WTC11 (cell line): ENCODE results near the gene MAPK12. TPM values are rescaled to one million over a fixed set of nuclear protein-coding genes. Genes with fewer than 3 reads are reported as not detected.

Experiments used
- ATAC-seq: fragments of 200-7000 bp; cut with Tn5 transposase; 2 replicates; pipeline ENCODE4 v1.10.0; 2021; ENCODE audit warnings: mild to moderate bottlenecking, moderate library complexity
- CTCF ChIA-PET: fragments of 300-600 bp; sonication (Branson Sonifier 250); formaldehyde crosslinking; loops from one replicate; lab custom pipeline; 2021; ENCODE audit warnings: antibody characterized with exemption; lab: Charles Lee
- POLR2A ChIA-PET: fragments of 350-600 bp; sonication (Branson Sonifier 250); formaldehyde crosslinking; loops from one replicate; lab custom pipeline; 2021; ENCODE audit warnings: antibody characterized with exemption; lab: Charles Lee
- DNase-seq: peaks from one replicate; pipeline ENCODE4 v3.0.0; 2021; ENCODE audit warnings: low spot score
- H3K27ac Mint-ChIP-seq: 2 replicates; pipeline ENCODE4 v1.8.0; 2021; ENCODE audit warnings: mixed read lengths
- H3K27me3 Mint-ChIP-seq: 2 replicates; pipeline ENCODE4 v1.8.0; 2021; ENCODE audit warnings: low read depth, mild to moderate bottlenecking, moderate library complexity, mixed read lengths
- H3K36me3 Mint-ChIP-seq: 2 replicates; pipeline ENCODE4 v1.8.0; 2021; ENCODE audit warnings: mixed read lengths
- H3K4me1 Mint-ChIP-seq: 2 replicates; pipeline ENCODE4 v1.8.0; 2022; ENCODE audit warnings: mixed read lengths
- H3K4me3 Mint-ChIP-seq: 2 replicates; pipeline ENCODE4 v1.8.0; 2021; ENCODE audit warnings: mild to moderate bottlenecking, moderate library complexity, mixed read lengths
- H3K9me3 Mint-ChIP-seq: 2 replicates; pipeline ENCODE4 v1.8.0; 2021; ENCODE audit warnings: mixed read lengths
- ATF3 ChIP-seq: sonication (generic); formaldehyde crosslinking; conservative IDR thresholded peaks from 2 replicates; pipeline ENCODE4 v1.8.1; 2022; ENCODE audit warnings: mild to moderate bottlenecking, missing genetic modification reagents
- E2F4 ChIP-seq: sonication (generic); formaldehyde crosslinking; IDR thresholded peaks from 2 replicates; pipeline ENCODE4 v1.8.1; 2022; ENCODE audit warnings: low read depth, mild to moderate bottlenecking, moderate library complexity, missing genetic modification reagents, borderline replicate concordance
- ELF4 ChIP-seq: sonication (generic); formaldehyde crosslinking; IDR thresholded peaks from 2 replicates; pipeline ENCODE4 v1.8.1; 2022; ENCODE audit warnings: low read depth, mild to moderate bottlenecking, moderate library complexity, missing genetic modification reagents
- FOXK1 ChIP-seq: sonication (generic); formaldehyde crosslinking; IDR thresholded peaks from 2 replicates; pipeline ENCODE4 v1.8.0; 2022; ENCODE audit warnings: mild to moderate bottlenecking, moderate library complexity, missing genetic modification reagents
- FOXP1 ChIP-seq: sonication (generic); formaldehyde crosslinking; IDR thresholded peaks from 2 replicates; pipeline ENCODE4 v1.8.0; 2022; ENCODE audit warnings: missing genetic modification reagents, mild to moderate bottlenecking, moderate library complexity, borderline replicate concordance
- HMGXB4 ChIP-seq: sonication (generic); formaldehyde crosslinking; IDR thresholded peaks from 2 replicates; pipeline ENCODE4 v1.8.1; 2023; ENCODE audit warnings: mild to moderate bottlenecking, moderate library complexity, missing genetic modification reagents
- JAZF1 ChIP-seq: fragments of 250-450 bp; sonication (Bioruptor Pico); IDR thresholded peaks from 2 replicates; pipeline ENCODE4 v1.9.0; 2021; ENCODE audit warnings: moderate library complexity, mild to moderate bottlenecking, inconsistent platforms
- RELA ChIP-seq: sonication (generic); formaldehyde crosslinking; IDR thresholded peaks from 2 replicates; pipeline ENCODE4 v1.8.1; 2022; ENCODE audit warnings: missing genetic modification reagents, mild to moderate bottlenecking, borderline replicate concordance
- SMAD4 ChIP-seq: sonication (generic); formaldehyde crosslinking; IDR thresholded peaks from 2 replicates; pipeline ENCODE4 v1.8.0; 2022; ENCODE audit warnings: mild to moderate bottlenecking, missing genetic modification reagents
- SP1 ChIP-seq: sonication (generic); formaldehyde crosslinking; conservative IDR thresholded peaks from 2 replicates; pipeline ENCODE4 v1.8.1; 2022; ENCODE audit warnings: missing genetic modification reagents
- TCF7 ChIP-seq: sonication (generic); formaldehyde crosslinking; IDR thresholded peaks from 2 replicates; pipeline ENCODE4 v1.8.0; 2022; ENCODE audit warnings: mild to moderate bottlenecking, low read depth, missing genetic modification reagents, moderate library complexity
- ZNF232 ChIP-seq: sonication (generic); formaldehyde crosslinking; IDR thresholded peaks from 2 replicates; pipeline ENCODE4 v1.8.0; 2022; ENCODE audit warnings: mild to moderate bottlenecking, missing genetic modification reagents
- ZNF423 ChIP-seq: fragments of 250-450 bp; sonication (Bioruptor Pico); IDR thresholded peaks from 2 replicates; pipeline ENCODE4 v2.1.2; 2022; ENCODE audit warnings: mild to moderate bottlenecking, moderate library complexity
- ZNF512 ChIP-seq: sonication (generic); formaldehyde crosslinking; IDR thresholded peaks from 2 replicates; pipeline ENCODE4 v1.8.1; 2022; ENCODE audit warnings: missing genetic modification reagents, borderline replicate concordance
- total RNA-seq: library from RNA; stranded (reverse); gene quantifications from 3 replicates; pipeline ENCODE4 v1.2.3, GENCODE V29; 2021
- TF ChIP-seq, protein P1 (sequence below): sonication (generic); formaldehyde crosslinking; IDR thresholded peaks from 2 replicates; pipeline ENCODE4 v1.8.1; 2022; ENCODE audit warnings: mild to moderate bottlenecking, missing genetic modification reagents, moderate library complexity, borderline replicate concordance
- TF ChIP-seq, protein P2 (sequence below): fragments of 250-450 bp; sonication (Bioruptor Pico); IDR thresholded peaks from 2 replicates; pipeline ENCODE4 v1.9.0; 2021; ENCODE audit warnings: moderate library complexity, mild to moderate bottlenecking, inconsistent platforms, borderline replicate concordance

MAPK12 gene
- total RNA-seq, 1 experiment from 2014 or later, result 31.0 TPM

DNA sequence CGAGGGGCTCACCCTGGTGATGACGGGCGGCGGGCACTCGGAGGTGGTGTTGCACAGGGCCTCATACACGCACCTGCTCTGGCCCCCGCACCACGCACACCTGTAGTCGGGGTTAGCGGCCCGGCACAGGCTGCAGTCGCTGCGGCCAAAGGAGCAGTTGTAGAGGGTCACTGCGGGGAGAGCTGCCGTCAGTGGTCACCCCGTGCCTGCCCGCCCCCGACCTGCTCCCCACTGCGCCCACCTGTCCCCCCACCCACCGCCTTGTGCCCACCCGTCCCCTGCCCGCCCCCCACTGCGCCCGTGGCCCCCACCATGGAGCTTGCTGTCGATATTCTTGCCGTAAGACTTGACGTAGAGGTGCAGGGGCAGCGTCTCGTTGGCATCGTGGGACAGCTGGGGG, 22.3 kb upstream of the MAPK12 start:
- no peak for TF ChIP-seq E2F4 (CRISPR knock-in tag)
- no peak for TF ChIP-seq ELF4
- TF ChIP-seq ZNF232 (CRISPR knock-in tag), result no peak
- TF ChIP-seq FOXP1, result no peak
- TF ChIP-seq HMGXB4, result no peak
- no peak for TF ChIP-seq ATF3 (CRISPR knock-in tag)
- no peak for TF ChIP-seq FOXK1 (CRISPR knock-in tag)
- no peak for TF ChIP-seq SP1 (CRISPR knock-in tag)
- TF ChIP-seq RELA, result no peak
- TF ChIP-seq JAZF1 (CRISPR knock-in tag), result no peak
- no peak for TF ChIP-seq ZNF512 (CRISPR knock-in tag)
- TF ChIP-seq, protein P1, sequence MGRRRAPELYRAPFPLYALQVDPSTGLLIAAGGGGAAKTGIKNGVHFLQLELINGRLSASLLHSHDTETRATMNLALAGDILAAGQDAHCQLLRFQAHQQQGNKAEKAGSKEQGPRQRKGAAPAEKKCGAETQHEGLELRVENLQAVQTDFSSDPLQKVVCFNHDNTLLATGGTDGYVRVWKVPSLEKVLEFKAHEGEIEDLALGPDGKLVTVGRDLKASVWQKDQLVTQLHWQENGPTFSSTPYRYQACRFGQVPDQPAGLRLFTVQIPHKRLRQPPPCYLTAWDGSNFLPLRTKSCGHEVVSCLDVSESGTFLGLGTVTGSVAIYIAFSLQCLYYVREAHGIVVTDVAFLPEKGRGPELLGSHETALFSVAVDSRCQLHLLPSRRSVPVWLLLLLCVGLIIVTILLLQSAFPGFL (CRISPR knock-in tag), result no peak
- no peak for TF ChIP-seq ZNF423
- DNase-seq (no peak), ATAC-seq (no peak)
- Mint-ChIP-seq H3K36me3 (peaks cover 20% of the 10 kb centered on the region), H3K4me1 (no peaks in the 10 kb centered on the region), H3K27me3 (no peaks in the 10 kb centered on the region), H3K27ac (no peak overlapping the region), H3K4me3 (no peak overlapping the region), H3K9me3 (no peaks in the 10 kb centered on the region)
- CTCF ChIA-PET, result no interaction called here
- POLR2A ChIA-PET, result no interaction called here

- Mint-ChIP-seq H3K4me1 (no peaks in the 10 kb centered on the region), H3K9me3 (no peaks in the 10 kb centered on the region), H3K27me3 (no peaks in the 10 kb centered on the region), H3K4me3 (no peak overlapping the region), H3K36me3 (peaks cover 27% of the 10 kb centered on the region), H3K27ac (no peak overlapping the region)
- TF ChIP-seq, protein P2, sequence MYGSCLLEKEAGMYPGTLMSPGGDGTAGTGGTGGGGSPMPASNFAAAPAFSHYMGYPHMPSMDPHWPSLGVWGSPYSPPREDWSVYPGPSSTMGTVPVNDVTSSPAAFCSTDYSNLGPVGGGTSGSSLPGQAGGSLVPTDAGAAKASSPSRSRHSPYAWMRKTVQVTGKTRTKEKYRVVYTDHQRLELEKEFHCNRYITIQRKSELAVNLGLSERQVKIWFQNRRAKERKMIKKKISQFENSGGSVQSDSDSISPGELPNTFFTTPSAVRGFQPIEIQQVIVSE (CRISPR knock-in tag), result no peak
- CTCF ChIA-PET, result interaction anchor here (0.6 kb wide), 1 partner anchor 11 kb away, joined by 3 read pairs; no protein-coding TSS in a partner anchor
- POLR2A ChIA-PET, result no interaction called here
- ATAC-seq, result no peak
- DNase-seq, result no peak
These were observed 21.1 kb upstream of the MAPK12 start for GRCh38 chr22:50282361-50283155.

GRCh38 chr22:50281957-50282356, 20.5 kb upstream of the MAPK12 start:
- Mint-ChIP-seq H3K9me3 (no peaks in the 10 kb centered on the region), H3K4me1 (no peaks in the 10 kb centered on the region), H3K4me3 (no peak overlapping the region), H3K36me3 (peaks cover 33% of the 10 kb centered on the region), H3K27ac (no peak overlapping the region), H3K27me3 (no peaks in the 10 kb centered on the region)
- ATAC-seq (no peak), DNase-seq (no peak)
- POLR2A ChIA-PET, result no interaction called here
- TF ChIP-seq ATF3 (CRISPR knock-in tag), result no peak
- TF ChIP-seq SP1 (CRISPR knock-in tag), result no peak
- TF ChIP-seq SMAD4 (CRISPR knock-in tag), result no peak
- TF ChIP-seq TCF7 (CRISPR knock-in tag), result no peak
- CTCF ChIA-PET, result no interaction called here
